ENCODE data around the gene KNCN.

KNCN gene

GRCh38 chr1:46543382-46543760 lies 8.1 kb downstream of the KNCN start:
- no peak for DNase-seq

GRCh38 chr1:46539972-46540371 lies 11.5 kb downstream of the KNCN start:
- no peak for DNase-seq

GRCh38 chr1:46538147-46538546 lies 13.3 kb downstream of the KNCN start:
- no peak for DNase-seq

- DNase-seq: no peak
These were observed 13.8 kb downstream of the KNCN start for GRCh38 chr1:46537651-46538050.

- DNase-seq: no peak
These were observed 14.9 kb downstream of the KNCN start for GRCh38 chr1:46536527-46536926.

GRCh38 chr1:46535063-46535462 lies 16.4 kb downstream of the KNCN start:
- no peak for DNase-seq

- peak; percentile 29 for DNase-seq
These were observed 18.1 kb downstream of the KNCN start for GRCh38 chr1:46533179-46533864.

- peak; percentile 47 for DNase-seq
These were observed 18.8 kb downstream of the KNCN start for GRCh38 chr1:46532498-46533178.

- DNase-seq: no peak
These were observed 19.4 kb downstream of the KNCN start for GRCh38 chr1:46532095-46532494.

- DNase-seq: no peak
These were observed 20.5 kb downstream of the KNCN start for GRCh38 chr1:46530791-46531409.

GRCh38 chr1:46530311-46530710 lies 21.1 kb downstream of the KNCN start:
- no peak for DNase-seq

GRCh38 chr1:46529031-46529630 lies 22.3 kb downstream of the KNCN start:
- DNase-seq: no peak

GRCh38 chr1:46528297-46528955 lies 23.0 kb downstream of the KNCN start:
- DNase-seq: no peak

GRCh38 chr1:46527474-46528296 lies 23.8 kb downstream of the KNCN start:
- DNase-seq: peak; percentile 48

GRCh38 chr1:46526691-46527291 lies 24.7 kb downstream of the KNCN start:
- no peak for DNase-seq

- no peak for DNase-seq
These were observed 25.3 kb downstream of the KNCN start for GRCh38 chr1:46526013-46526690.

GRCh38 chr1:46525253-46525983 lies 26.0 kb downstream of the KNCN start:
- DNase-seq: no peak

GRCh38 chr1:46524843-46525242 lies 26.6 kb downstream of the KNCN start:
- DNase-seq: no peak

- DNase-seq: no peak
These were observed 27.7 kb downstream of the KNCN start for GRCh38 chr1:46523496-46524353.

- no peak for DNase-seq
These were observed 28.5 kb downstream of the KNCN start for GRCh38 chr1:46522969-46523320.
